NCI-H2107 treated with DMSO at 0.1 percent for 48 hours (cell line): ENCODE results near the gene CRABP2.

Experiments
- DNase-seq: peaks from one replicate; lab custom pipeline; 2025; ENCODE audit not compliant: unreplicated experiment; lab: John Stamatoyannopoulos, UW

Gene CRABP2

DNA sequence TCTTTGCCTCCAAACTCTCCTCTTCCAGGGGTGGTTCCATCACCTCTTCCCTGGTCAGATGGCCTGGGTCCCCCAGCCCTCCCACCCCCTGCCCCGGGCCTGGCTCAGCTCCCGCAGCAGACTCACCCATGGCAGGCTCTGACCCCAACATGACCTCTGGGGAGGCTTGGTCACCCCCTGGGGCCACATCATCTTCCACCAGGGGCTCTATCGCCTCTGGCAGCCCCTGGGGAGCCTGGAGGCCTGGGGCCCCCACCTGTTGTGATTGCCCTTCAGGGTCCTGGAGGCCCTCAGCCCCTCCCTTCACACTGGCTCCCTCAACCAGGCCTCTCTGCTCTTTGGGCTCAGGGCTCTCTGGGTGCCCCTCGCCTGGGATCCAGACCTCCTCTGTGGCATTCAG is 34.6 kb downstream of the CRABP2 start:
- no peak for DNase-seq

DNA sequence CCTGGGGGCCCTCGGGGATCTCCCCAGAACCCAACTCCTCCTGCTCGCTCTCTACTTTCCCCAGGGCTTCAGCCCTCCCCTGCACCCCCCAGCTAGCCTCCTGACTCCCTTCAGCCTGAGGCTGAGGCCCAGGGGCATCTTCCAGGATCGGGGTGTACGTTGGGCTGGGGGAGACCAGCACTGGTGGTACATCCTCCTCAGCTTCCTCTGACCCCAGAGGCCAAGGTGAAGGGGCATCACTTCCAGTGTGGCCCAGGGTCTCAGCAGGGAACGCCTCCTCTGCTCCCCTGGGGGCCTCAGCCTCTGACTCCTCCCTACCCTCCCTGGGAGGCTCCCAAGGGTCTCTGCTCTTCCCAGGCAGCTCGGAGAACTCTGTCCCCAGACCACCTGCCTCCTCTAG is 35.0 kb downstream of the CRABP2 start:
- no peak for DNase-seq

DNA sequence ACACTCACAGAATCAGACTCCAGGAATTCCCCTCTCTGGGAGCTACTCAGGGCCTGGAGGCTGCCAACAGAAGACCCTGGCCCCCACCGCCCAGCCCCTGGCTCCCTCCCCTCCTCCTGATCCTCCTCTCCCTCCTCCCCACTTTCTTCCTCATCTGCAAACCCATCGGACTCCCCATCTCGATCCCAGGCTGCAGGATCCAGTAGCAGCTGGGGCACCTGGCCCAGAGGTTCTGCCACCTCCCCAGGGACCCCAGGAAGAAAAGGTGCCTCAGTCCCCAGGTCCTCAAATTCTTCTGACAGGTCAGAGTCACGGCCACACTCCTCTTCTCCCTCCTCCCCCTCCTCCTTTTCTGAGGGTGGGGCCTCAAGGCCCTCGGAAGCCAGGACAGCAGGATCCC is 35.6 kb downstream of the CRABP2 start:
- no peak for DNase-seq

DNA sequence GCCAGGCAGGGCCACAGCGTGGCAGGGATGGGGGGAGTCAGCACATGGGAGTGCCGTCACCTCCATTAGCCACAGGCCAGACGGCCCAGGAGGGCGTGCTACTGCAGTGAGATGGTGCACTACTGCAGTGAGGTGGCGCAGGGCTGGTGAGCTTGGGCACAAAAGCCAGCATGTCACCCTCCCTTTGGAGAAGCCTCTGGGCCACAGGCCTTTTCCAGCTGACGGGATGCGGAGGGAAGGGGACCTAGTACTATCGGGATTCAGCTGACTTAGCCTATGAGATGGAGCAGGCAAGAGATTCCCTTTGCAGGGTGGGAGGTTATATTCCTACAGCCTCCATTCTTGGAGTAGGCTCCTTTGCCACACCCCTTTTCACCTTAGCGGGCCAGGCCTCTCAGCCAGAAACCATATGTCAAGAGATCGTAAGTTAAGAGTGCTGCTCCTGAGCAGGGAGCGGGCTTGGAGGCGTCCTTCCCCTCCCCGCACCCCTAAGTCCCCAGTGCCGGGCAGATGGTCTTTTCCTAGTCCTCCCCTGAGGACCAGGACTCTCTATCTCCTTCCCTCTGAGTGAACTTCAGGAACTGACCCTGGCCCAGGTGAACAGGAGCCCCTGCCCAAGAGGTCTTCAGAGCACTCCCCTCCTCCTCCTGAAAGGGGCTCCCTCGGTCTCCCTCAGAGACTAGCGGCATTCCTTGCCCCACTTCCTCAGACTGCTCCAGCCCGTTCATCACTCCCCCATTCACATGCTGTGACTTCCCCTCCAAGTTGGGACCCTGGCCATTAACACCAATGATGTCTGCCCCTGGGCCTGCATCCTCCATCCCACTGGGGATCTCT is 36.4 kb downstream of the CRABP2 start:
- no peak for DNase-seq

DNA sequence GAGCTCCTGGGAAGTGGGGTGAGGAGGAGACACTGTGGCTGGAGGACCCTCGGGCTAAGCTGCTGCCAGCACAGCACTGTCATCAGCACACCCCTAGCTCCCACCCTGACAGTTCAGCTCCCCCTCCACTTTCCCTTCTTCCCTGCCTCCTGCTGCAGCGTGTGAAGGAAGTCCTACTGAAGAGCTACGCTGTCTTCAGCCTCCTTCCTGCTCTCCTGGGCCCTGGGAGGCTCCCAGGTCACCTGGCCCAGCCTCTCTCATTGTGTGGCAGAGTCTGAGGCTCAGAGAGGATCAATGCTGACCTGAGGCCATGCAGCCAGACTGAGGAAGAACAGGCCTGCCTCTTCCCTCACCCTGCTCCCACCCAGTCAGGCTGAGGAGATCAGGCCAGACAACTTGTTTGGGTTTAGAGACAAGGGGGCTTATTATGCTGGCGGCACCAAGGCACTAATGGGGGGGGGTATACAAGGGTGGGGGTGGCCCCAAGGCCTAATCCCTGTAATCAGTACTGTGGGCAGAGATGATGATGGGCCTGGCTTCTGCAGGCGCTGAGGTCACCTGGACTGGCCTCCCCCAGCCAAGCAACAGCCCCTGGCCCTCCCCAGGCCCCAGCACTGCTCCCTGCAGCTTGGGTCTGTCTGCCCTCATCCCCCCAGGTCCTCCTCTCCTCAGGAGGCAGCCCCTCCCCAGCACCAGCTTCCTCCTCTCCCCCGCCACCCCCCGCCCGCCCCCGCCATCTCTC is 37.2 kb downstream of the CRABP2 start:
- DNase-seq, result no peak

DNA sequence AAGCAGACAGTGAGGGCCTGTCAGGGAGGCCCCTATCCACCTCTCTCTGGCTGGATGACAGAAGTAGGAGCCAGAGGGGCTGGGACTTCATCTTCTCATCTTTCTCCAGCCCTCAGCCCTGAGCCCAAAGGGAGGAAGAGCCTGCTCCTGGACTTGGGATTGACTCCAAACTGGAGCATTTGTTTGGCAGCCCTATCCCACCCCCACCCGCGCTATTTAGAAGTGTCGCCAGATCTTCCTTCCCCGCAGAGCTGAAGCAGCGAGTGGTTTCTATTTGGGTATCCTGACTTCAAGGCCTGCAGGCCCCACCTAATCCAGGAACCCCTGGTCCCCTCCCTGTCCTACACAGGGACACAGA is 37.8 kb downstream of the CRABP2 start:
- DNase-seq, result no peak

DNA sequence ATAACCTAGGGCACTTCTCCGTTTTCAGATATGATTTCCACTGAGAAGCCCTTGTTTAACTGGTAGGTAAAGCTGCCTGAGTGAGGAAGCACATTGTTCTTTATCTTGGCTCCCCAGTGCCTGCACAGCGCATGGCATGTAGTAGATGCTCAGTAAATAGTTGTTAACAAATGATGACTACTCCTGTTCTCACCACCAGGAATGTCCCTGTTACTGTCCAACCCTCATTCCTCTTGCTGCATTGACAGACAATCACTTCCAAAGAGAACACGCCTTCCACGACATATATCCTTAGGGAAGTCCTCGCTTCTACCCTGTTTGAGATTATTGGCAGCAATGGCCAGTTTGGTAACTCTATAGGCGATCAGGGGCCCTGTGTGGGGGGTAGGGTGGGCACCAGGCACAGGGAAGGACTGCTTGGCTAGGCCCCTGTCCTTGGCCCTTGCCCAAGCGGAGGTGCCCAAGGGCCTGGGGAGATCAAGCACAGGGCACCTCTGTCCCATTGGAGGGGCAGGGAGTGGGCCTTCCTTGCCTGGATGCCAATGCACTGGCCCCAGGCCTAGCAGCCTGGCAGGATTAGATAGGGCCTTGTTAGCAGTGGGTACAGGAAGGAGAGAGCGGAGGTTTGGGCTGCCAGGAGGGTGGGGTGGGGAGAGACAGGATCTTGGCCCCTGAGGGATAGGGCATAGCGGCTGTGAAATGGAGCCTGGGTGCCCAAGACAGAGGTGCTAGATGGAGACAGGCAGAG is 38.3 kb downstream of the CRABP2 start:
- no peak for DNase-seq

DNA sequence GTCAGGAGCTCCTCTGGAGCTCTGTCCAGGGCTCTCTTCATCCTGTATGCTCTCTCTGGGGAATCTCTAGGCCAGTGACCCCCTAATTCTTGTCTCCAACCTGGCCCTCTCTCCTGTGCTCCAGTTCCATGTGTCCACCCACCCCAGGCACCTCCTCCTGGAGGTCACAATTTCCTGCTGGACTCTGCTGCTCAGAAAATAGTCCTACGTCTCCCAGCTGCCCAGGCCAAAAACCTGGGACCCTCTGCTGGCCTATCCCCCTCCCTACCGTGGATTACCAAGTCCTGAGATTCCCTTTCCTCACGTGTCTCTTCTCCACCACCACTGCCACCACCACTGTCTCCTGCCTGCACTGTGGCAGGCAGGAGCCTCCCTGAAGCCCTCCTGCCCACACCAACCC is 39.8 kb downstream of the CRABP2 start:
- DNase-seq, result no peak

DNA sequence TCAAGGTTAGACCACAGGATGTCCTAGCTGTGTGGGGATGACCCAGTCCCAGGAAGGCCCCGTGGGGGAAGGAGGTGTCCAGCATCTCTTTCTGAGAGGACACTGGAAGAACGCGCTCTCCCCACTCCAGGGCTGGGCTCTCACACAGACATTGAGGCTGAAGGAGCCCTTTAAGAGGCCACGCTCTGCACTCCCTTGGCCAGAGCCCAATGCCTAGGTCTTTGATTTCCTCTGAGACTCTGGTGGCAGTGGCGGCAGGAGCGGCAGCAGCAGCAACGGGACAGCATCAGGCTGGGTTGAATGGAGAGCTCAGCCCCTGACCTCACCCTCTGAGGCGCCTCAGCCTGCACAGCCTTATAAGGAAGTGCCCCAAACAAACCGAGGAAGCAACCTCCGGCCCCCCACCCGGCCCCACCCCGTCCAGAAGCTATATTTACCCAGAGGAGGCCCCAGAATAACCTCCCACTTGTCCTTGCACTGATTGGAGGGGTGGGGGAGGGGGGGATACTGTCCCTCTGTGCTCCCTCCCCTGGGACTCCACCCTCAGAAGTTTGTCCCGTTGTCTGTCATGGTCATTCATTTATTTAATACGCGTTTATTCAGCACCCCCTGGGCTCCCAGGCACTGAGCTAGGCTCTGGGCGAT is 40.5 kb downstream of the CRABP2 start:
- DNase-seq, result no peak

DNA sequence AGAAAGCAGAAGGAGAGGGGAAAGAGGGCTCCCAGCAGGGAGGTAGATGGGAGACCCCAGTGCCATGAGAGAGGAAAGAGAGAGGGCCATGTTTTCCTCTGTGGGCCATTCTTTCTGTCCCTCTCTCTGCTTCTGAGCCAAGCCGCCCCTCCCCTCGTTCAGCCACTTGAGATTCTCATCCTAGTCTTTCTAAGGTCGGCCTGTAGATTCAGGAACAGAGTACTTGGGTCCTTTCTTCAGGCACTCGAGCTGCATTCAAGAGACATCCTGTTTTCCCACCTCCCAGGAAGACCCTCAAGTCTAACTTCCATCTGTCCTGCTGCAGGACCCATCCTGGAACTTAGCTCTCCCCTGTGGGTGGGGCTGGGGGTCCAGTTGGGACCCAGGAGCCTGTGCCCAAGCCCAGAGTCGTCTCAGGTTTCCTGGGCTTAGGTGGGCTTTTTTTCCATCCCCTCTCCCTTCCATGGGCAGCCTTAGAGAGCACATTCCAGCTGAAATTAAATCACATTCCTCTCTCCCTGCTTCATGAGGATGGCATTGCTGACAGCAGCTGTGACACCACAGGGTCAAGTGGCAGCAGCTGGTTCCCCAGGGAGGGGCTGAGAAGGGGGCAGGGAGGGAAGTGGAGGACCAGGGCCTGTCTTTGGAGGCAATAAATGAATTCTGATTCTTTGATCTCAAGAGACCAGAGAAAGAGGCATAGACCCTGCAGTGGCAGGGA is 41.2 kb downstream of the CRABP2 start:
- DNase-seq, result no peak

DNA sequence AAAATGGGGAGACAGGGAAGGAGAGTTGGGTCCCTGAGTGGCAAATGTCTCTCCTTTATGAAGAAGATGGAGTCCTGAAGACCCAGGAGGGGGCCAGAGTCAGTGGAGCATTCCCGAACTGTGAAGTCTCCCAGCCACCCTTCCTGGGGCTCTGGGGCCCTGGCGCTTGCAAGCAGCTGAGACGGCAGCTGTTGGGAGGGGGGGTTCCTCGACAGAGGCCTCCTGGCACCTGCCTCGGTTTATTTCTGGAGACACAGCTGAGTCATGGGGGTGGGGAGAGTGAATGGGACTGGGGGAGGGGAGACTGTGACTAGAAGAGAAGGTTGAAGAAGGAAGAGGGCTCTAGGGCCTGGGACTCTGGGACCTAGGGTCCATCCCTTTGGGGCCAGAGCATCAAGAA is 42.2 kb downstream of the CRABP2 start:
- DNase-seq, result no peak

DNA sequence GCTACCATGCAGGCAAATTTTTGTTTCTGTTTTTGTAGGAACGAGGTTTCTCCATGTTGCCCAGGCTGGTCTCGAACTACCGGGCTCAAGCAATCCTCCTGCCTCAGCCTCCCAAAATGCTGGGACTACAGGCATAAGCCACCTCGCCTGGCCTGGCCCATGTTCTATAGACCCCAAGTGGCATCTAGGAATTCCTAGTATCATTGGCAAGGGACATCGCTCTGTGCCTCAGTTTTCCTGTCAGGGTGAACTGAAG is 42.7 kb downstream of the CRABP2 start:
- DNase-seq, result no peak

DNA sequence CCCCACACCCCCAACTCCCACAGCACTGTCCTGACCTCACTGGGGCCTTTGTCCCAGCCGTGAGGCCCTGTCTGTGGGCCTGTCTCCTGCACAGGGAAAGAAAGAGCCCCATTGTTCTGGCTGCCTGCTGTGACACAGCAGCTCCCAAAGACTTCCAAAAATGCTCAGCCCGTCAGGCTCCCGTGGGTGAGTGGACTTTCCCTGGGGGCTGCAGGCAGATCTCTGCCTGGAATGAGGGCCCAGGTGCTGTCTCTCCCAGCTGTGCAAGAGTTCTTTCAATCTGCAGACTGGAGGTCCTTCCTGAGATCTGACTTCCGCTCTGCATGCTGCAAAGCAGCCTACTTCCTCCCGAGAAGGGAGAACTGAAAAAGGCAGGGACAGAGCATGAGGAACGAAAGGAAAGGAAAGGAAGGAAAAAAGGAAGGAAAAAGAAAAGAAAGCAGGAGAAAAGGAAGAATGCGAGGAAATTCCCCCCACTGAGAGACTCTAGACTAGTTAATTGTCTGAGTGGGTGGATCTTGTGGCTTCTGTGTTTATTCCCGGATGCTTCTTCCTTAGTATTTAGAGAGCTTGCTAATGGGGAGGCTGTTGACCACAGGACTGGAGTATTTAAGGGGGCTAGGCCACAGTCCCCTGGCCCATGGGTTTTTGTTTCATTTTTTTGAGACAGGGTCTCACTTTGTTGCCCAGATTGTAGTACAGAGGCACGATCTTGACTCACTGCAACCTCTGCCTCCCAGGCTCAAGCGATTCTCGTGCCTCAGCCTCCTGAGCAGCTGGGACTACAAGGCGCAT is 43.2 kb downstream of the CRABP2 start:
- no peak for DNase-seq

DNA sequence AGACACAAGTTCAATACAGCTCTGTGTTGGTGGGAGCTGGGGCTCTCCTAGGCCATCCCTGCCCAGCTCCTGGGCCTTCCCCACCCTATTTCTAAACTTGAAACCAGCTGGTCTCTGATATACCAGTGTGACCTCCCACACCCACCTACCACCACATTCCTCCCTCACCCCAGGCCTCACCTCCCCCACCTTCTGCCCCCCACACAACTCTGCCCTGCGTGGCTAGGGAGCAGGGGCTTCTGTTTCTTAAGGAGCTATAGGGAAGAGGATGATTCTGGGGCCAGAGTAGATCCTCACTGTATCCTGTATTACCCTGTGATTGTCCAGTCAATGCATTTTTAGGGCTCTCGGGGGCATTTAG is 44.7 kb downstream of the CRABP2 start:
- DNase-seq, result no peak

DNA sequence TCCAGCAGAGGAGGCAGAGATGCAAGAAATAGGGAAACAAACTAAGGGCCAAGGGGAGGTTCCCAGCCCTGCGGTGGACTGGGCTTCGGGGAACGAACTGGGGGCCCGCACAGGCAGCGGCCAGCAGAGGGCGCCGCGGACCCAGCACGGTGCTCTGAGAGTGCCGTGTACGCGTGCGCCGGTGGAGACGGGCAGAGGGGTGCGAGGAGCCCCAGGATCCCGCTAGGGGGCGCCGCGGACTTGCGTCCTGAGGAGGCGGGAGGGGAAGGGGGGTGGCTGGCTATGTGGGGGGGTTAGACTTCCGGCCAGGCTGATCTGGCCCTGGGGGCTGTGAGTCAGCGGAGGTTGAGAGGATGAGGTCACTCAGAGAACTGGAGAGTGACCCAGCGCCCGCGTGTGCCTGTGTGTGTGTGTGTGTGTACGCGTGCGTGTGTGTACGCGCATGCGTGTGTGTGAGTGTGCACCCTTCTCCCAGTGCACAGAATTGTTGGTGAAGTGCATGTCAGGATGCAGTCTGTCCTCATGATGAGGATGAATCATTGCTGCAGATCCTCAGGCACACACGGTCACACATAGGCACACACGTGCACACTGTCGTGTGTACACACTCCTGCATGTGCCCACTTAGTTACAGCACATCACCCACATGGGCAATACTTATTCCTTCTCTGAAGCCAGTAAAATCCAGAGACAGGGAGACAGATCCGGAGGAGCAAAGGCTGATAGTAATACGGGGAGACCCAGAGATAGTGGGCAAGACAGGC is 45.2 kb downstream of the CRABP2 start:
- DNase-seq, result peak; percentile 77

DNA sequence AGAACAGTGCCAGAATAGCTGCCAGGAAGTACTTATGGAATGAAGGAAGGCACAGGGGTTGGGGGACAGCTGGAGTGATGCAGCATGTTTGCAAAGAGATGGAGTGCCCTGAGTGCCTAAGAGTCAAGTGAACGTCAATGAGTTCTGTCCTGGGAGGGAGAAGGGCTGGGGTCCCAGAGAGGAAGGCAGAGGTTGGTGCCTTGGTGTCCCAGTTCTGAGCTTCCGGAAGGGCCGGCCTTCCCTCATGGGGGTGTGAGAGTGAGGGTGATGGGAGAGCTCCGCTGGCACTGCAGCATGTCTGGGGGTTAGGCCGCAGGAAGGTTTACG is 45.8 kb downstream of the CRABP2 start:
- DNase-seq, result no peak

DNA sequence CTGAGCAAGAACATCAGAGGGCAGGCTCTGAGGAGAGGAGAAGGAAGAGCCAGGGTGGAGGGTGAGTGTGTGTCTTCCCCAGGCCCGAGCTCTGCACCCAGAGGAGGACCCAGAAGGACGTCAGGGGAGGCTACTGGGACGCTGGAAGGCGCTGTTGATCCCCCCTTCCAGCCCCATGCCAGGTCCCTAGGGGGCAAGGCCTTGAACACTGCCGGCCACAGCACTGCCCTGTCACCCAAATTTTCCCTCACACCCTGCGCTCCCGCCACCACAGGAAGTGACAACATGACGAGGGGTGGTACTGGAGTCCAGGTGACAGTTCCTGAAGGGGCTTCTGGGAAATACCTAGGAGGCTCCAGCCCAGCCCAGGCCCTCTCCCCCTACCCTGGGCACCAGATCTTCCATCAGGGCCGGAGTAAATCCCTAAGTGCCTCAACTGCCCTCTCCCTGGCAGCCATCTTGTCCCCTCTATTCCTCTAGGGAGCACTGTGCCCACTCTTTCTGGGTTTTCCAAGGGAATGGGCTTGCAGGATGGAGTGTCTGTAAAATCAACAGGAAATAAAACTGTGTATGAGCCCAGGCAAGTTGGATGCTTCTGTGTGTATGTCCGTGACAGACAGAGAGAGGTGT is 46.3 kb downstream of the CRABP2 start:
- no peak for DNase-seq

DNA sequence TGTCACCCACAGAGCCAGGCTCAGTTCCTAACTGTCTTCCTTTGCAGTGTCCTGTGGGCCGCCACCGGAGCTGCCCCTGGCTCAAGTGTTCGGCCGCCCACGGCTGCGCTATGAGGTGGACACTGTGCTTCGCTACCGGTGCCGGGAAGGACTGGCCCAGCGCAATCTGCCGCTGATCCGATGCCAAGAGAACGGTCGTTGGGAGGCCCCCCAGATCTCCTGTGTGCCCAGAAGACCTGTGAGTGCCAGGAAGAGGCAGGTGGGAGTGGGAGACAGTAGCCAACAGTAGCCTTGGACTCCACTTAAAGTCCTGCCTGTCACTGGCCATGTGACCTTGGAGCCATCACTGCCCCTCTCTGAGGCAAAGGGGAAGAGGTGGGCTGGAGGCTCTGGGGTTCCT is 46.9 kb downstream of the CRABP2 start:
- no peak for DNase-seq

DNA sequence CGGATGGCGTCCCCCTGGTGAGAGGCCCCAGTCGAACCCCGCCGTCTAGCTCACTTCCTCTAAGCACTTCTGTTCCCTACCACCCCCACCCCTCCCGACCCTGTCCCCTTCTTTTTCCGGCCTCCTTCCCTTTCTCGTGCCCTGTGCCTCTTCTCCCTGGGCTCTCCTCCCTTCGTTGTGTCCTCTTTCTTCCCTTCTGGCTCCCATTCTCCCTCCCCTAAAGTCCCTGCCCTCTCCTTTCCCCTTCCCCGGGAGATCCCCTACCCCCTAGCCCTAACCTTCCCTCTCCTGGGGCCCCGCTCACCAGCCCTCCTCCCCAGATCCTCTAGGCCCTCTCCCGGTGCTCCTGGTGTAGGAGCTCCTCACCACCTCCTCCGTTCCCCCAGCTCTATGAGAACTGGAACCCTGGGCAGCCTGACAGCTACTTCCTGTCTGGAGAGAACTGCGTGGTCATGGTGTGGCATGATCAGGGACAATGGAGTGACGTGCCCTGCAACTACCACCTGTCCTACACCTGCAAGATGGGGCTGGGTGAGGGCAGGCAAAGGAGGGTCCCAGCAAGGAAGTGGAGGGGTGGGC is 47.6 kb downstream of the CRABP2 start:
- no peak for DNase-seq
